BLaER1 (cell line): ENCODE data around the gene KCMF1.
A peak's percentile ranks its signal among the peaks of the same experiment; 100 is the strongest.

Source experiments
- H3K27ac ChIP-seq: shearing (Covaris generic); formaldehyde crosslinking; 2 replicates; pipeline ENCODE4 v1.8.1; 2022
- H3K27me3 ChIP-seq: shearing (Covaris generic); formaldehyde crosslinking; 2 replicates; pipeline ENCODE4 v1.8.1; 2022
- H3K36me3 ChIP-seq: shearing (Covaris generic); formaldehyde crosslinking; 2 replicates; pipeline ENCODE4 v1.8.1; 2022
- H3K4me1 ChIP-seq: shearing (Covaris generic); formaldehyde crosslinking; 2 replicates; pipeline ENCODE4 v1.8.1; 2022
- H3K4me2 ChIP-seq: shearing (Covaris generic); formaldehyde crosslinking; 2 replicates; pipeline ENCODE4 v1.8.1; 2022
- H3K4me3 ChIP-seq: shearing (Covaris generic); formaldehyde crosslinking; 2 replicates; pipeline ENCODE4 v1.8.1; 2022
- H3K9ac ChIP-seq: shearing (Covaris generic); formaldehyde crosslinking; 2 replicates; pipeline ENCODE4 v1.8.1; 2022
- H3K9me3 ChIP-seq: shearing (Covaris generic); formaldehyde crosslinking; 2 replicates; pipeline ENCODE4 v1.8.1; 2022
- H4K20me1 ChIP-seq: shearing (Covaris generic); formaldehyde crosslinking; 2 replicates; pipeline ENCODE4 v1.8.1; 2022
- Cebpa-rat ChIP-seq: shearing (Covaris generic); IDR thresholded peaks from 2 replicates; pipeline ENCODE4 v1.8.1; 2022

Gene KCMF1

GRCh38 chr2:84956334-84957297, 14.3 kb upstream of the KCMF1 start:
- Histone ChIP-seq H3K9me3 (no peaks in the 10 kb centered on the region), H3K4me3 (no peak overlapping the region), H3K36me3 (peaks cover 6% of the 10 kb centered on the region; the same call in 1 of the 2 replicates), H3K27ac (no peak overlapping the region), H3K9ac (no peak overlapping the region), H3K4me2 (no peak overlapping the region), H3K4me1 (peaks cover 24% of the 10 kb centered on the region), H3K27me3 (no peaks in the 10 kb centered on the region), H4K20me1 (no peaks in the 10 kb centered on the region)
- no peak for TF ChIP-seq Cebpa-rat

- Histone ChIP-seq H3K36me3 (peaks cover 16% of the 10 kb centered on the region), H3K9me3 (no peaks in the 10 kb centered on the region), H3K9ac (no peak overlapping the region), H3K4me2 (no peak overlapping the region), H4K20me1 (no peaks in the 10 kb centered on the region), H3K4me3 (no peak overlapping the region), H3K4me1 (peaks cover 24% of the 10 kb centered on the region), H3K27me3 (no peaks in the 10 kb centered on the region), H3K27ac (no peak overlapping the region)
- no peak for TF ChIP-seq Cebpa-rat
These were observed 13.2 kb upstream of the KCMF1 start for GRCh38 chr2:84957771-84958134.

GRCh38 chr2:84958135-84959059, 12.6 kb upstream of the KCMF1 start:
- Histone ChIP-seq H3K4me3 (no peak overlapping the region), H3K9ac (no peak overlapping the region), H3K27me3 (no peaks in the 10 kb centered on the region), H3K4me2 (no peak overlapping the region), H3K9me3 (no peaks in the 10 kb centered on the region), H3K36me3 (peaks cover 23% of the 10 kb centered on the region), H3K27ac (no peak overlapping the region), H4K20me1 (peaks cover under 1% of the 10 kb centered on the region; the same call in 1 of the 2 replicates), H3K4me1 (peaks cover 27% of the 10 kb centered on the region)
- no peak for TF ChIP-seq Cebpa-rat

GRCh38 chr2:84959095-84959565, 11.8 kb upstream of the KCMF1 start:
- H3K4me1 ChIP-seq: peaks cover 34% of the 10 kb centered on the region
- H4K20me1 ChIP-seq: peaks cover 6% of the 10 kb centered on the region; the same call in 1 of the 2 replicates
- no peak for TF ChIP-seq Cebpa-rat
- no peak overlapping the region for H3K4me2 ChIP-seq
- peaks cover 30% of the 10 kb centered on the region for H3K36me3 ChIP-seq
- no peaks in the 10 kb centered on the region for H3K9me3 ChIP-seq
- no peaks in the 10 kb centered on the region for H3K27me3 ChIP-seq
- H3K9ac ChIP-seq: no peak overlapping the region
- H3K27ac ChIP-seq: no peak overlapping the region
- no peak overlapping the region for H3K4me3 ChIP-seq

- H3K9me3 ChIP-seq: no peaks in the 10 kb centered on the region
- no peak overlapping the region for H3K4me3 ChIP-seq
- H3K36me3 ChIP-seq: peaks cover 37% of the 10 kb centered on the region
- H3K4me2 ChIP-seq: peak overlapping the region; percentile 59
- peaks cover 40% of the 10 kb centered on the region for H3K4me1 ChIP-seq
- H4K20me1 ChIP-seq: peaks cover 6% of the 10 kb centered on the region; the same call in 1 of the 2 replicates
- no peaks in the 10 kb centered on the region for H3K27me3 ChIP-seq
- H3K9ac ChIP-seq: no peak overlapping the region
- no peak for TF ChIP-seq Cebpa-rat
- H3K27ac ChIP-seq: no peak overlapping the region
These were observed 11.1 kb upstream of the KCMF1 start for GRCh38 chr2:84959566-84960506.

GRCh38 chr2:84962917-84963316, 8.0 kb upstream of the KCMF1 start:
- peaks cover 61% of the 10 kb centered on the region for H3K36me3 ChIP-seq
- H3K27me3 ChIP-seq: no peaks in the 10 kb centered on the region
- no peaks in the 10 kb centered on the region for H3K9me3 ChIP-seq
- TF ChIP-seq Cebpa-rat: no peak
- H3K4me1 ChIP-seq: peaks cover 40% of the 10 kb centered on the region
- H3K9ac ChIP-seq: no peak overlapping the region
- H4K20me1 ChIP-seq: peaks cover 6% of the 10 kb centered on the region; the same call in 1 of the 2 replicates
- H3K4me2 ChIP-seq: no peak overlapping the region
- no peak overlapping the region for H3K27ac ChIP-seq
- H3K4me3 ChIP-seq: no peak overlapping the region

- H3K9me3 ChIP-seq: no peaks in the 10 kb centered on the region
- H4K20me1 ChIP-seq: peaks cover 6% of the 10 kb centered on the region; the same call in 1 of the 2 replicates
- H3K27me3 ChIP-seq: no peaks in the 10 kb centered on the region
- peaks cover 40% of the 10 kb centered on the region for H3K4me1 ChIP-seq
- H3K4me2 ChIP-seq: no peak overlapping the region; the same call in 1 of the 2 replicates
- H3K4me3 ChIP-seq: no peak overlapping the region
- peaks cover 61% of the 10 kb centered on the region for H3K36me3 ChIP-seq
- TF ChIP-seq Cebpa-rat: no peak
- H3K9ac ChIP-seq: no peak overlapping the region
- H3K27ac ChIP-seq: no peak overlapping the region
These were observed 7.7 kb upstream of the KCMF1 start for GRCh38 chr2:84963323-84963691.

GRCh38 chr2:84963692-84964405, 7.1 kb upstream of the KCMF1 start:
- Histone ChIP-seq H3K4me2 (peak overlapping the region; percentile 25; the same call in 1 of the 2 replicates), H3K36me3 (peaks cover 61% of the 10 kb centered on the region), H3K4me3 (no peak overlapping the region), H3K27me3 (no peaks in the 10 kb centered on the region), H3K27ac (no peak overlapping the region), H3K9ac (no peak overlapping the region), H3K9me3 (no peaks in the 10 kb centered on the region), H3K4me1 (peaks cover 44% of the 10 kb centered on the region), H4K20me1 (peaks cover 6% of the 10 kb centered on the region; the same call in 1 of the 2 replicates)
- TF ChIP-seq Cebpa-rat: no peak
